Head of caudate nucleus (tissue), 42 donors: Measurements from ENCODE around the gene CDH4.
A peak's percentile ranks its signal among the peaks of the same experiment; 100 is the strongest.

Experiments
- DNase-seq, 42 donors: peaks; one replicate each; pipeline versions ENCODE4 v3.0.0 to v3.0.0-alpha.2; 2020 to 2021; ENCODE audit warnings: mixed read lengths in 7 of 42
- intact Hi-C: fragments of 100-400 bp; cut with DNase I; formaldehyde crosslinking; loops from one replicate; pipeline ENCODE4 v1.15.0; 2022

The CDH4 gene

DNA sequence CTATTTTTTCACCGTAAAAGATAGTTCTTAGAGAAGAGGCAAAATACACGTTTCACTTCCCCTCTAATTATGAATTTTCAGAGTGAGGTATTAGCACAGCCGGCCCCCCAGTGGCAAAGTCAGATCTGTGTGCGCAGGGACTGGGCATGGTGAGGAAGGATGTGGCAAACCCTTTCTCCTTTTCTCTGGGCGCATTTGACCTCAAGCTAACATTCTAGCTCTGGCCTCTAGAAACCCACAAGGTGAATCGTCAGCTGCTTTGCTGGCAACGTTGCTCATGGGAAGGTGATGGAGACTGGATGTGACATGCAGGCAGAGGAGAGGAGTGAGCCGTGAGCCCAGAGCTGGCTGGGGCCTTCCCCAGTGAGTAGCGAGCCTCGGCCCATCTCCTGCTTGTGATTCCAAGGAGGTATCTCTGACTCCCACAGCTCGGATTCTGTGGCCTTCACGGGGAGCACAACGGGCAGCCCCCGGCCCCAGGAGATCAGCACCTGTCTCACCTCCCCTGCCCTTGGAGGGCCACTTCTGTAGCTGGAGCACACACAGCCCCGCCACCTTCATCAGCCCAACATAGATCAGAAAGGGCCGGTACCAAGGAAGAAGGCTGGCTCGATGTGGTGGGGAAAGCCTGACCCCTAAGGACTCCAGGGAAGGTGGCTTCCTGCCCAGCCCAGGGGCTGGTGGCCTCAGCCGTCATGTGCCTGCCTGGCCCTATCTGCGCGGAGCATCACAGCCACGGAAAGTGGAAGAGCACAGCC is 660.8 kb downstream of the CDH4 start:
- DNase-seq: no peak
- intact Hi-C loops: no loop called here

DNA sequence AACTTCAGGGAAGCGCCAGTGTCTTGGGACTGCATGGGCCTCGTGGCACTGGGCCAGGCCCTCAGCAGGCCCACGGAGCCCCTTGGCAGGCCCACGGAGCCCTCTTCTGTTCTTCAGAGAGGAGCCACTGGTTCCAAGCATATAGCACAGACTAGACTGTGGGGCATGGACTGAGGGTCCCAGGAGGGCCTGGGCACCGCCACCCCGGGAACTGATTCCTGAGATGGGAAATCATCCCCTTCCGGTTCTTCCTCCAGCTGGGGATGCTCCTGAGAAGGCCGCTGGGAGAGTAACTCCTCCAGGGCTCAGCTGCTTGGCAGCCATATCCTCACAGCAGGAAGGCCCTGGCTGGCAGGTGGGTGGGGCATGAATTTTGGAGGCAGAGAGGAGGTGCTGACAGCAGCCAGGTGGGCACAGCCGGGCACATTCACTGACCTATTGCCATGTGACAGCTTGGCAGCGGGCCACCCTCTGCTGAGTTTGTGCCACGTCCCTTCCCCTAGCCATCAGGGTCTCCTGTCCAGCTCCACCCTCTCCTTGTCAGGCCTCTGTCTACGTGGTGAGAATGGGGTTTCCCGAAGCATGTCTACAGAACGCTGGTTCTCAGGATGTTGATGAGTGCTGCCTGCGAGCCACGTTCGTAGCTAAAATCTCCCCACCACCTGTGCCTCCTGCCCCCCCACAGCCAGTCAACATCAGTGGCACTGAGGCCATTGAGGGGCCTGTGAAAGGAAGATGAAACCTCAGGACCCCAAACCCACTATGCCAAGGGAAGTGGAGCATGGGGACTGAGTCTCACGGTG is 661.6 kb downstream of the CDH4 start:
- intact Hi-C loops: no loop called here
- no peak for DNase-seq

DNA sequence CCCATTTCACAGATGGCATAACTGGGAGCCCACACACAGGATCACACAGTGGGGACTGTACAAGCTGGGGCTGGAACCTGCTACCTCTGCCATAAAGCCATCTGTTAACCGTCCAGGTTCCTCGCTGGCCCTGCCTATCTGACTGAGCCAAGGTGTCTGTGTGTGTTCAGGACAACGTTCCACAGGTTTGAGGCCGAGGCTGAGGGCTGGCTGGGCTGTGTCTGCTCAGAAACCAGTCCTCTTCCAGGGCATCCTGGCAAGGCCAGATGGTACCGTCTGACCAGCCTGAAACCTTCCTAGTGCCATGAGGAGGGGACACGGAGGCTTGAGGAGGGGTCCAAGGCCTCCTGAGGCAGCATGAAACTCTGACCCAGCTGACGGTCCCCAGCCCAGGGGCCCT is 663.0 kb downstream of the CDH4 start:
- DNase-seq: no peak
- intact Hi-C loops: no loop called here

DNA sequence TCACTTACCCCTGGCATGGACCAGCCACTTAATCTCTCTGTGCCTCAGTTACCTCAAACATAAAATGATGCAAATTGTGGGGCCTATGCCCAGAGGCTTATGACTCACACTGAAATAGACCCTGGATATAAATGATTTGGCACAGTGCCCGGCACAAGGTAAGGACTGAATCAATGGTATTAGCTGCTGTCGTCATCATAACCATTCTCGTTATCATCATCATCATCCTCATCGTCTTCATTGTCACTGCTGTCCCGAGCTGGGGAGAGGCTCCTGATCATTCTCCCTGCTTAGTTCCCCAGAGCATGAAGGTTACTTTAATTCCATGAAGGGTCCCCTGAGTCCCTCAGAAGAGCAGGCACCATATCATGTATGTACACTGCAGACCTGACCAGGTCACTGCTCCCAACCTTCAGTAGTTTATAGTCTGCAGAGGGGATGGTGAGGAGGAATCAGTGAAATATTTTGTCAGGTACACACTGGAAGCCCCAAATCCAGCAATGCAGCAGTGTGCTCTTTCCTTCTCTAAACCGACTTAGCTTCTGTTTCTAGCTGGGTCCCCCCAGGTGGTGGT is 664.3 kb downstream of the CDH4 start:
- DNase-seq: no peak
- intact Hi-C loops: no loop called here

DNA sequence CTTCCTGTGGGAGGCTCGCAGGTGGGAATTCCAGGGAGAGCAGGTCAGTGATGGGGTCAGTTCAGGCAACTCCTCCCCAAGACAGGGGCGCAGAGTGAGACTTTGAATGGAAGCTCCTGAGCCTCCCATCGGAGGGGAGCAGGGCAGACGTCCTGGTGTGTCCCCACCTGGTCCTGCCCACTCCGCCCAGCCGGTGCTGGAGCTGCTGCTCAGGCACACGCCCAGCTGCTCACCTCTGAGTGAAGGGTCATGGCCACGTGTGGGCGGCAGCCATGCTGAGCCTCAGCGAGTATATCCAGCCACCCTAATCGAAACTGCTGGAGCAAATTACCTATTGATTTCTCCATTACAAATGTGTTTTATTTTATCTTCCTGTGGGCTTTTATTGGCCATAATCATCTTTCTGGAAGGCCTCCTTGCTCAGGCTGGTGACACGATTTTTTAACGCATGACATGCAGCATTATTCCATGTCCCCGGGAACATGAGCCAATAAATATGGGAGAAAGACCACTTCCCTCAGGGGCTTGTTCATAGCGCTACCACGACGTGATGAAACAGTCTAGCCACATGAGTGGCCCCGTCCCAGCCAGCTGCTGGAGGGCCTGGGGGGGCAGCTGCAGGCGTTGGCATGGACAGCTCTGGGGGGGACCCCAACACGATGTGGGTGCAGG is 665.5 kb downstream of the CDH4 start:
- intact Hi-C loops: no loop called here
- no peak for DNase-seq

DNA sequence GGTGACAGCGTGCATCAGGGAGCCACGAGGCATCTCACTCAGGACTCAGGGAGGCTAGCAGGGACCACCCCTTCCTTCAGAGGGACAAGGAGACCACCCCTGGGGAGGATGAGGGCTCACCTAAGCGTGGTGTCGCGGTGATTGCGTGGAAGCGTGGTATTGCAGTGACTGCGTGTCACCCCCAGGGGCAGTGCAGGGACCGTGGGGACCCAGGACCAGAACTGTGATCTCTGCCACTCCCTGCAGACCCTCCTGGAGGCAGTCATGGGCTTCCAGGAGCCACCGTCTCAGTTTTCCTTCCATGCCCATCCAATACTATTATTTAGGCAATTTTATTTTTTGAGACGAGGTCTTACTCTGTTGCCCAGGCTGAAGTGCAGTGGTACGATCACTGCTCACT is 666.5 kb downstream of the CDH4 start:
- no peak for DNase-seq
- intact Hi-C loops: no loop called here

DNA sequence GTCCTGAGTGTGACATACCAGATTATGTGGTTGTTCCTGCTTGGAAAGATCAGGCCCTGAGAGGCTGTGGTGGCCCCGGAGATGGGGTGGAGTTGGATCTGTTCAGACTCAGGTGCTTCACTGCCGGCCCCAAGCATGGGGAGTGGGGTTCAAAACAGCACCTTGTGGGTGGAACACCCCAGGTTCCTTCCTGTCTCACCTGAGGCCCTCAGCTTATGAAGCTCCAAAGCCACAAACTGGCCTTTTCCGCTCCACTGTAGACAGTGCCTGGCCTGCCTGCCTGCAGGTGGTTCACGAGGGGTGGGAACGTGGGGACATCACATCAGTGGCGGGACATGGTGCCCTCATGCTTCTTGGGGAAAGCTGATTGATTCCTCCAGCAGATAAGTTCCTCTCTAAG is 667.2 kb downstream of the CDH4 start:
- no peak for DNase-seq

DNA sequence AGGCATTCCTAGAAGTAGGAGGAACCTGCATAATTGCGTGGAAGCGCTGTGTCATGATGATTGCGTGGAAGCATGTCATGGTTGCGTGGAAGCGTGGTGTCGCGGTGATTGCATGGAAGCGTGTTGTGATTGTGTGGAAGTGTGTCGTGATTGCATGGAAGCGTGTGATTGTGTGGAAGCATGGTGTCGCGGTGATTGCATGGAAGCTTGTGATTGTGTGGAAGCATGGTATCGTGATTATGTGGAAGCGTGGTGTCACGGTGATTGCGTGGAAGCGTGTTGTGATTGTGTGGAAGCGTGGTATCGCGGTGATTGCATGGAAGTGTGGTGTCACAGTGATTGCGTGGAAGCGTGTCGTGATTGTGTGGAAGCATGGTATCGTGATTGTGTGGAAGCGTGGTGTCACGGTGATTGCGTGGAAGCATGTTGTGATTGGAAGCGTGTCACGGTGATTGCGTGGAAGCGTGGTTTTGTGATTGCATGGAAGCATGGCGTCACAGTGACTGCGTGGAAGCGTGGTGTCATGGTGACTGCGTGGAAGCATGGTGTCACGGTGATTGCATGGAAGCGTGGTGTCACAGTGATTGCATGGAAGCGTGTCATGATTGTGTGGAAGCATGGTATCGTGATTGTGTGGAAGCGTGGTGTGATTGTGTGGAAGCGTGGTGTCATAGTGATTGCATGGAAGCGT is 667.8 kb downstream of the CDH4 start:
- no peak for DNase-seq
- intact Hi-C loops: no loop called here

More for the DNA sequence above, 667.2 kb downstream of the CDH4 start:
- intact Hi-C loops: no loop called here

DNA sequence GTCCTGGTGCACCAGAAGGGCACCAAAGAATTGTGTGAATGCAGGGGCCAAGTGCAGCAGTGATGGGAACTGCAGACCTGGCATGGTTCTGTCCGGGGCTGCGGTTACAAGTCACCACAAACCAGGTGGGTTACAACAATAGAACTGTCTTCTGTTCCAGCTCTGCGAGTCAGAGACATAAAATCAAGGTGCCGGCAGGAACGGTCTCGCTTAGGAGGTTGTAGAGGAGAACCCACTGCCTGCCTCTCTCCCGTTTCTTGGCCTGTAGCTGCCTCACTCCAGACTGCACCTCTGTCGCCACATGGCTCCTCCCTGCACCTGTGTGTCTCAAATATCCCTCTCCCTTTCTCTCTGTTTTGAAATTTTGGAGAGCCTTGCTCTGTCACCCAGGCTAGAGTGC is 670.4 kb downstream of the CDH4 start:
- intact Hi-C loops: no loop called here
- no peak for DNase-seq

DNA sequence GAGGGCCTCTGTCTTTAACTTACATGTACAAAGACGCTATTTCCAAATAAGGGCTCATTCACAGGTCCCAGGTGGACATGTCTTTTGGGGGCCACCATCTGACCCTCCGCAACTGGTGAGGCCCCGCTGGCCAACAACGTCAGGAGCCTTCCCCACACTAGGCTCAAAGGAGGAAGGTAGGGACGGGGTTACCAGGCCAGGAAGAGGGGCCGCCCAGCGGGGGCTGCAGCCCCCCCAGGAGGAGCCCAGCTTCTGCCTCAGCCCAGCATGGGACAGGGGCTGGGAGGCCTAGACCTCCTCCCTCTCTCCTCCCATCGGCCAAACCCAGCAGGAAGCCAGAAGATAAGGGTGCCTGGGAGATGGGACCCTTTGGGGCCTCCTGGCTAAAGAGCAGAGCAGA is 670.9 kb downstream of the CDH4 start:
- intact Hi-C loops: no loop called here
- peak in 1 of 42 donors; percentile 0 for DNase-seq

DNA sequence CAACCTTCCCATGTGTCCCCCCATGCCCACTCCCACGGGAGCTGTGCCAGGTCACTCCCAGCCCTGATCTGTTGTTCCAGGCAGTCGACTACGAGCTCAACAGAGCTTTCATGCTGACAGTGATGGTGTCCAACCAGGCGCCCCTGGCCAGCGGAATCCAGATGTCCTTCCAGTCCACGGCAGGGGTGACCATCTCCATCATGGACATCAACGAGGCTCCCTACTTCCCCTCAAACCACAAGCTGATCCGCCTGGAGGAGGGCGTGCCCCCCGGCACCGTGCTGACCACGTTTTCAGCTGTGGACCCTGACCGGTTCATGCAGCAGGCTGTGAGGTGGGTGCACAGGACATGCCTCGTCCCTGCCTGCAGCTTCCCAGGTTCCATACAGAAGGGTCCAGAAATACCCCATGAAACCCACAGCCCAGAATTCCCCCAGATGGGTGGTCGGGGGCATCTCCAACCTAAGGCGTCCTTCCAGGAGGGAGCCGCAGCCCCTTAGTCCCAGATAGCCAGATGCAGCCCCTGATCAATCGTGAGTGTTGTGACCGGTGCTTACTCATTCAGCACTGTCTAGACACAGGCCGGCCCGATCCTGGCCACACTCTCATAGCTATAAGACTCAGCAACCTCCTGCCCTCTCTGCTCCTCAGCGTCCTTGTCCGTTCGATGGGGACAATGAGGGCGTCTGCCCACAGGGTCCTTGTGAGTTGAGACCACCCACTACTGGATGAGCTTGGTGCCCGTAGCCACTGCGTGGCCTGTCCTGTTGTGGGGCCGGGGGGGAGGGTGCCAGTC is 671.5 kb downstream of the CDH4 start:
- intact Hi-C loops: no loop called here
- no peak for DNase-seq

DNA sequence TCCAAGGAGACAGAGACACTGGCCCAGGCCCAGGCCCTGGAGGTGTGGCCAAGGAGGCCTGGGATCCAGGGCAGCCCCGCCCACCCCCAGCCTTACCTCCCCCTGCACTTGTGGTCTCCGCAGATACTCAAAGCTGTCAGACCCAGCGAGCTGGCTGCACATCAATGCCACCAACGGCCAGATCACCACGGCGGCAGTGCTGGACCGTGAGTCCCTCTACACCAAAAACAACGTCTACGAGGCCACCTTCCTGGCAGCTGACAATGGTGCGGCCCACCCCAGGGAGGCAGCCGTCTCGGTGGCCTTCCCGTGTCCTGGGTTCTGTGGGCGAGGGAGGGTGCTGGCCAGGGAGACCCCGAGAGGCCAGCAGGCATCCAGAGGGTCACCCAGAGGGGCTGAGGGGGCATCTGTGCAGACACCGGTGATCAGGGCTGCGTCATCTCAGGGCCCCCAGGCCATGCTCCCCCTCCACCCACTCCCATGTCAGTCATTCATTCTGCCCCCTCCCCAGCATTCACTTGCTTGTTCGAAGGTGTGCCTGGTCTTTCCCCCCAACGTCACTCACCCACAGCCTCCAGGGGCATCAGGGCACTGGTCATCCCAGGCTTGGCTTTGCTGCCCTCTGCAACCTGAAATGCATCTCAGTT is 672.3 kb downstream of the CDH4 start:
- no peak for DNase-seq
- intact Hi-C loops: no loop called here

DNA sequence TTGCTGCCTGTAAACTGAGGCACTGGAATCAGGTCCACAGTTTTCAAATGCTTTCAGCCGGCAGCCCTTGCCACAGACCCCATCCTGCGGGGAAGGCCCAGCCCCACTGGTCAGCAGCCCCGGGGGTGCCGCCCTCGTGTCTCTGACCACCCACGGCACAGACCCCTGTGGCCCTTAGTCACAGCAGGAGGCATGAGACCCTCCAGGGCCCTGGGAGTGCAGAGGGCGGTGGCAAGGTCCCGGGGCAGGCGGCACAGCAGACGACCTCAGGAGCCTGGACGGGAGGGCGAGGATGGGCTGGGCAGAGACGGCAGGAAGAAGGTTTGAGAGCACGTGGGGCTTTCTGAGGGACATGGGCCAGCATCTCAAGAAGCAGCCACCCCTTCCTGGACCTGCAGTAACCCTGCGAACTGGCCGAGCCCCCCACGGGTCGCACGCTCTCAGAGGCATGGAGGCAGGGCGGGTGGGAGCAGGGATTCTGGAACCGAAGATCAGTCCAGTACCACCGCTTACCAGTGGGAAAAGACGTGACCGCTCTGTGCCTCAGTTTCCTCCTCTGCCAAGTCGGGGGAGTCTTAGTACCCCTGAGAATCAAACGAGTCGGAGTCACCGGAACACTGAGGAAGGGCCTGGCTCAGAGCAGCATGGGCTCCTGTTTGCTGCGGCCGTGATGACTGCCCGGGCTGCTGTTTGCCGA is 672.9 kb downstream of the CDH4 start:
- intact Hi-C loops: no loop called here
- DNase-seq: no peak

DNA sequence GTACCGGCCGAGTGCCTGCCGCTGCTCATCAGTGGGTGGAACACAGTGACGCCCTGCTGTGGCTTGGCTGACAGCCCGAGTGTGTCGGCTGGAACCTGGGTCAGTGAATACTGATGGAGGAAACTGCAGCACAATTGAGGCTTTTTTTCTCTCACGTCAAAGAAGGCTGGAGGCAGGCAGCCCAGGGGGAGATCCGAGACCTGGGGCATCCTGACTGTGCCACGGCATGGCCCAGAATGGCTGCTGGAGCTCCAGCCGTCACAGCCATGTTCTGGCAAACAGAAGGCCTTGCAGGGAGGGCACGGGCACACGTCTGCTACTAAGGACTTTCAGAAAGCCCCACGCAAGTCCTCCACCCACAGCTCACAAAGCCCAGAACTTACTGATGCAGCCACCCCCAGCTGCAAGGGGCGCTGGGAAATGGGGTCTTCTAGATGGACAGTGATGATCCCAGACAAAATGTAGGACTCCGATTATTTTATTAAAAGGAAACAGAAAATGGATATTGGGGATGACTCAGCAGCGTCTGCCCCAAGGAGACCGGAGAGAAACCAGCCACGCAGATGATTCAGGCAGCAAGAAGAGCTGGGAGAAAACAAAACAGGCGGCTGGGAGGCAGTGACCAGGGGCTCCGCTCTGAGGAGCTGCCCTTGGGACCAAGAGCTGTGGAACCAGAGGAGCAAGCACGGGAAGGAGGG is 673.6 kb downstream of the CDH4 start:
- intact Hi-C loops: no loop called here
- no peak for DNase-seq

DNA sequence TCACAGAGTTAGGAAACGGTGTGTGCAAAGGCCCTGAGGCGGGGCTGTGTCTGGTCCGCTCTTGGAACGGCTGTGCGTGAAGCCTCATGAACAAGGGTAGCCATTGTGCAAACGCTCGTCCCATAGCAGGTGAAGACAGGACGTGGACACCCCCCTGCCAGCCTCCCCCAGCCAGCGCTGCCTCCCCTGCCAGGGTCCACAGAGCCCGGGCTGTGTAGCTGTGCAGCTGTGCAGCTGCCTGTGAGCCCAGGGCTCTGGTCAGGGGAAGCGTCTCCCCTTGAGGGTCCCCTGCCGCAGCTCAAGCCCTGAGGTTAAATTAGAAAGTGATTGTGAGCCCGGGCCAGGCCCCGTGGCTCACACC is 674.2 kb downstream of the CDH4 start:
- intact Hi-C loops: no loop called here
- DNase-seq: peak in 1 of 42 donors; percentile 1

DNA sequence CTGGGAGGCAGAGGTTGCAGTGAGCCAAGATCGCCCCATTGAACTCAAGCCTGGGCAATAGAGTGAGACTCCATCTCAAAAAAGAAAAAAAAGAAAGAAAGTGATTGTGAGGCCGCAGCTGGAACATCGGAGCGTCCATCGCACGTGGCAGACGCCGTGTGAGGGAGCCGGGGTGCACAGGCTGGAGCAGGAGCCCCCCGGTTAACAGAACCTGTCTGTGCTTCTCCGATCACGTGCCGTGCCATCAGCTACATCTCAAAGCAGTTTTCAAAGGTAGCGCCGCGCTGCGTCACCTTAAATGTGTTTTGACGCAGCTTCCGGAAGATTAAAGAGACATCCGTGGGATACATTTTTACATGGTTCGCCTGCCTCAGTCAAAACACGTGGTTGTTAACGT is 674.7 kb downstream of the CDH4 start:
- intact Hi-C loops: no loop called here
- DNase-seq: no peak
